Adrenal gland (tissue), 12 donors: ENCODE results near the gene DHRS3. TPM values are rescaled to one million over a fixed set of nuclear protein-coding genes. Genes with fewer than 3 reads are reported as not detected.
"Not testable (repeated sequence)": the region's sequence is repeated elsewhere in the genome, so short reads cannot be mapped to it uniquely, and the experiment has no call there.

Experiments
- DNase-seq, 7 donors: peaks; one replicate each; pipeline ENCODE4 v3.0.0-alpha.2; 2019 to 2020
- H3K27ac ChIP-seq, 5 donors: fragments of 200-600 bp; sonication (generic) in 4 of 5; 1 replicate in 3 of 5; 2 replicates in 2 of 5; pipeline versions ENCODE4 v1.5.1 to v1.8.0; 2016 to 2020; ENCODE audit warnings: mild to moderate bottlenecking in 1 of 5
- H3K27me3 ChIP-seq: fragments of 200-600 bp; 2 replicates; pipeline ENCODE4 v1.8.0; 2021
- H3K36me3 ChIP-seq, 2 donors: fragments of 200-600 bp; replicated peaks in 1 of 2; 1 replicate in 1 of 2; 2 replicates in 1 of 2; pipeline versions ENCODE4 v1.5.1 to v1.8.0; 2018 to 2022
- H3K4me1 ChIP-seq, 2 donors: fragments of 200-600 bp; replicated peaks in 1 of 2; 1 replicate in 1 of 2; 2 replicates in 1 of 2; pipeline versions ENCODE4 v1.5.1 to v1.8.0; 2018 to 2021
- H3K4me3 ChIP-seq, 4 donors: fragments of 200-600 bp; sonication (generic) in 3 of 4; one replicate each; pipeline ENCODE4 v1.5.1; 2016 to 2018
- H3K9me3 ChIP-seq, 3 donors: fragments of 200-600 bp; sonication (generic) in 1 of 3; replicated peaks in 1 of 3; 1 replicate in 2 of 3; 2 replicates in 1 of 3; pipeline versions ENCODE4 v1.5.1 to v1.8.0; 2016 to 2021
- POLR2A ChIP-seq, 2 donors: fragments of 450-650 bp; IDR thresholded peaks; one replicate each; pipeline ENCODE4 v1.6.1; 2017; ENCODE audit warnings: antibody characterized with exemption in 2 of 2, mild to moderate bottlenecking in 2 of 2, moderate library complexity in 1 of 2
- WGBS, 4 donors: extraction: QIAGEN DNeasy Blood & Tissue Kit in 2 of 4; methylation state at CpG; one replicate each; pipeline versions ENCODE4 v1.1.5 to v1.1.7; 2013 to 2017; 5-methylcytosine and 5-hydroxymethylcytosine counted together
- intact Hi-C, 2 donors: fragments of 100-400 bp; cut with DNase I; formaldehyde crosslinking; loops; one replicate each; pipeline versions ENCODE4 v1.14.1 to v1.15.0; 2022 to 2023
- polyA plus RNA-seq, 3 donors: library from polyadenylated mRNA; stranded (reverse); fragments of 200-250 nt in 2 of 3; fragments of 350-450 nt in 1 of 3; fragmentation: Illumina TruSeq in 1 of 3; extraction: RNeasy Lipid Tissue Mini Kit (QIAGEN cat#74804) in 1 of 3; gene quantifications; one replicate each; pipeline ENCODE4 v1.2.3, GENCODE V29; 2013 to 2014
- total RNA-seq, 9 donors: library from RNA; depleted of rRNA in 4 of 9; stranded (reverse); fragments of >200 nt in 4 of 9; fragments of 120-200 nt in 1 of 9; fragmentation: NEBNext Ultra II Directional in 1 of 9; extraction: Animal tissue kit (Norgen Biotek cat#: 25700) in 1 of 9; gene quantifications; one replicate each; pipeline versions ENCODE4 v1.1.0 to v1.2.4, GENCODE V29; 2013 to 2023
- TF ChIP-seq, protein P1 (sequence below), 6 experiments: fragments of 450-650 bp in 4 of 6; fragments of 200-600 bp in 2 of 6; sonication (generic) in 1 of 6; IDR thresholded peaks; 1 replicate in 5 of 6; 2 replicates in 1 of 6; pipeline versions ENCODE4 v1.5.1 to v1.8.0; 2016 to 2021; ENCODE audit warnings: antibody characterized with exemption in 6 of 6, mild to moderate bottlenecking in 2 of 6, moderate library complexity in 1 of 6
- donor health status: healthy with polysubstance abuse.
- donor health status: Bipolar disorder and iron deficiency.
- donor health status: DM: yes; HTN: yes; CAD: no.
- donor health status: DM: no; HTN: no; CAD: no.
- donor health status: DM: no; HTN: no; CAD: no.
- donor health status: DM: yes; HTN: yes; CAD: no.

The DHRS3 gene
- total and polyA plus RNA-seq, 12 donors, result 7.7 to 72.4 (median 41.3) TPM

DNA sequence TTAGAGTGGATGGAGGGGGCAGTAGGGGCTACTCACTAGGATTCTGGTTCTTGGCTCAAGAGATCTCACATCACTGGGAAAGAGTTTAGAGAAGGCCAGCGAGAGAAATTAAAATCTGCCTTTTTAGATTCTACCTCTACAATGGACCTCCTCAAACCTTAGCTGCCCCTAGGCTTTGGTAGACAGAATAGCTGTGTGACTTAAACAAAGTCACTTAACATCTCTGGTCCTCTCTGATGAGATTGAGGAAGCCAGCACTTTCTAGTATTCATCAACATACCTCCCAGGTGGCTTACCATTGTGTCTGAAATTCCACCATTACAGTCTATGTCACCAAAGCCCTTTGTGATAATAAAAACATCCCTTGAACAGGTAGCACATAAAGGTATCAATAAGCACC lies 44.5 kb upstream of the DHRS3 start:
- H3K4me1 ChIP-seq, result no peaks in the 10 kb centered on the region
- no peaks in the 10 kb centered on the region for H3K27me3 ChIP-seq
- no peaks in the 10 kb centered on the region for H3K36me3 ChIP-seq
- H3K4me3 ChIP-seq, result no peak overlapping the region
- no peaks in the 10 kb centered on the region for H3K9me3 ChIP-seq
- intact Hi-C loops, result no loop called here
- 55 to 87% (median 78%) methylated on average over 1 of the region's 1 CpG for WGBS, 4 donors
- TF ChIP-seq, protein P1, sequence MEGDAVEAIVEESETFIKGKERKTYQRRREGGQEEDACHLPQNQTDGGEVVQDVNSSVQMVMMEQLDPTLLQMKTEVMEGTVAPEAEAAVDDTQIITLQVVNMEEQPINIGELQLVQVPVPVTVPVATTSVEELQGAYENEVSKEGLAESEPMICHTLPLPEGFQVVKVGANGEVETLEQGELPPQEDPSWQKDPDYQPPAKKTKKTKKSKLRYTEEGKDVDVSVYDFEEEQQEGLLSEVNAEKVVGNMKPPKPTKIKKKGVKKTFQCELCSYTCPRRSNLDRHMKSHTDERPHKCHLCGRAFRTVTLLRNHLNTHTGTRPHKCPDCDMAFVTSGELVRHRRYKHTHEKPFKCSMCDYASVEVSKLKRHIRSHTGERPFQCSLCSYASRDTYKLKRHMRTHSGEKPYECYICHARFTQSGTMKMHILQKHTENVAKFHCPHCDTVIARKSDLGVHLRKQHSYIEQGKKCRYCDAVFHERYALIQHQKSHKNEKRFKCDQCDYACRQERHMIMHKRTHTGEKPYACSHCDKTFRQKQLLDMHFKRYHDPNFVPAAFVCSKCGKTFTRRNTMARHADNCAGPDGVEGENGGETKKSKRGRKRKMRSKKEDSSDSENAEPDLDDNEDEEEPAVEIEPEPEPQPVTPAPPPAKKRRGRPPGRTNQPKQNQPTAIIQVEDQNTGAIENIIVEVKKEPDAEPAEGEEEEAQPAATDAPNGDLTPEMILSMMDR (IDR thresholded peaks at IDR 0.05), result no peak
- TF ChIP-seq POLR2A (IDR thresholded peaks at IDR 0.05), result no peak
- no peak for DNase-seq
- H3K27ac ChIP-seq, result no peak overlapping the region

DNA sequence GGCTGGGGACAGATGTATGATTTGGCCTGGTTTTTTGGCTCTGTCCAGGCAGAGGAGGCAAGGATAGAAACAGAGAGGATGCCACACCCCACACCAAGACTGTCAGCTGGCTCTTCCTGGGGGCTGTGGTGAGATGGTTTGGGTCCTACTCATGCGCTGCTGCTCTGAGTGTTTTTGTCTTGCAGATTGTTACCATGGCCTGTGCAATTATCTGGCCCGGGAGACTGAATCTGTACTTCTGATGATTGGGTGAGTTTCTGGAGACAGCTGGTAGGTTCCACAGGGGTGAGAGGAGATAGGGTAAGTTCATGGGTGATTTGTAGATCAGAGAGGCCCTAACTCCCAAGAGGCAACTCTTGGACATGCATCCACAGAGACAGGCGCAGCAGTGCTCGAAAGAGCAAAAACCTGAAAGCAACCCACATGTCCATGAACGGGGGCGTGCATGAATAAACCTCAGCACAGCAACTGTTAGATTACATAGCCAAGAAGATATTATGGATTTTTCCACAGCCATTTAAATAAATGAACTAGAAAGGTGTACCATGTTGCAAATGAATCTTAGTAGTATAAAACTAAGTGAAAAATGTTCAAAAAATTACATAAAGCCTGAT lies 43.7 kb upstream of the DHRS3 start:
- Histone ChIP-seq H3K27me3 (no peaks in the 10 kb centered on the region), H3K4me1 (no peaks in the 10 kb centered on the region), H3K27ac (no peak overlapping the region), H3K4me3 (no peak overlapping the region), H3K36me3 (no peaks in the 10 kb centered on the region), H3K9me3 (no peaks in the 10 kb centered on the region)
- intact Hi-C loops, result no loop called here
- no peak for TF ChIP-seq POLR2A (IDR thresholded peaks at IDR 0.05)
- TF ChIP-seq, protein P1 (IDR thresholded peaks at IDR 0.05), result no peak
- WGBS, 4 donors, result 84 to 96% (median 87%) methylated on average over 6 of the region's 6 CpGs
- DNase-seq, result no peak

DNA sequence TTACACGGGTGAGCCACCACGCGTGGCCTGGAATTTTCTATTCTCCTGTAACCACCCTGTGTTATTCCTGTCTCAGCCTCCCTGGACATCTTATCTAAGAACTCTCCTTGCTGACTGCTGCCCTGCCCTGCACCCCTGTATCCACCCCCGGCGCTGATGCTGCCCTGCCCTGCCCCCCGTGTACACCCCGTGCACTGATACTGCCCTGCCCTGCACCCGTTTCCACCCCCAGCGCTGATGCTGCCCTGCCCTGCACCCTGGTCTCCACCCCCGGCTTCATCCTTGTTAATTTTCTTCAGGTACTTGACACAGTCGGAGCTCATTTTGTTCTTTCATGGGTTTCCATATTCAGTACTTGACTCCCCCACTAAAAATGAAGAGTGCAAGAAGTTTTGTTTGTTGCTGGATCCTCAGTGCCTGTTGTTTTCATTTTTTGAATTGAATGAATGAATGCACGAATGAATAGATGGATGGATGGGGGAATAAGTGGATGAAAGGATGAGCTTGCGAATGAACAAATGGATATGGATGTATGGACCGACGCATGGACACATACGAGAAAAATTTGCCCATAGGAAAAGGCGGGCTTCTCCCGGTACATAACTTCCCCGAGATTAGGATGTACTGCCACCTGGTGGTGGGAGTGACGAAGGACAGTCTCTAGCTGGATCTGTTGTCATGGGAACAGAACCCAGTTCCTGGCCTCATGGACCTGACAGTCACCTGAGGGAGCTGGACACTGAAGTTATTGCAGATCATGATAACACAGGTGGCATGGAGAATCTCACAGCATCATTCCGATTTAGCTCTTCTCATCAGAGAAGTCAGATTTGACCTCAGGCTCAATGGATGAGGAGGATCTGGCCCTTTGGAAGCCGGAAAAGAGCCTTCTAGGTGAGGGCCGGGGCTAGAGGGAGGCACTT lies 40.8 kb upstream of the DHRS3 start:
- Histone ChIP-seq H3K36me3 (no peaks in the 10 kb centered on the region), H3K9me3 (no peaks in the 10 kb centered on the region), H3K4me3 (no peak overlapping the region), H3K27ac (no peak overlapping the region), H3K27me3 (no peaks in the 10 kb centered on the region), H3K4me1 (no peaks in the 10 kb centered on the region)
- no peak for TF ChIP-seq POLR2A (IDR thresholded peaks at IDR 0.05)
- TF ChIP-seq, protein P1 (IDR thresholded peaks at IDR 0.05), result peak; percentile 88 to 99 (median 93)
- peak; percentile 72 to 87 (median 74) for DNase-seq
- intact Hi-C loops, result loop anchor here (10.0 kb wide), 2 partner anchors 344 to 384 kb away; no protein-coding TSS in a partner anchor
- 41 to 45% (median 44%) methylated on average over 23 of the region's 23 CpGs for WGBS, 4 donors

DNA sequence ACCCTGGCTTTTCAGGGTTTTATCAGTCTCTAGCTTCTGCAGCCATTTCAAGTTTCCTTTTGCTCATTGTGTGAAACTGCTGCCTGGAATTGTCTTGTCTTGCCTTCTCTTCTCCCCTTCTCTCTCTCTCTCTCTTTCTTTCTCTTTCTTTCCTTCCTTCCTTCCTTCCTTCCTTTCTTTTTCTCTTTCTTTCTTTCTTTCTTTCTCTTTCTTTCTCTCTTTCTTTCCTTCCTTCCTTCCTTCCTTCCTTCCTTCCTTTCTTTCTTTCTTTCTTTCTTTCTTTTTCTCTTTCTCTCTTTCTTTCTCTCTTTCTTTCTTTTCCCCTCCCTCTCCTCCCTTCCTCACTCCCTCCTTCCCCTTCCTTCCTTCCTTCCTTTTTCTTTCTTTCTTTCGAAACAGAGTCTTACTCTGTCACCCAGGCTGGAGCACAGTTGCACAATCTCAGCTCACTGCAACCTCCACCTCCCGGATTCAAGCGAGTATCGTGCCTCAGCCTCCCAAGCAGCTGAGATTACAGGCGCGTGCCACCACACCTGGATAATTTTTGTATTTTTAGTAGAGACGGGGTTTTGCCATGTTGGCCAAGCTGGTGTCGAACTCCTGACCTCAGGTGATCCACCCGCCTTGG lies 40.0 kb upstream of the DHRS3 start:
- not testable (repeated sequence) for H3K36me3 ChIP-seq, H3K9me3 ChIP-seq, DNase-seq, H3K4me1 ChIP-seq, H3K27ac ChIP-seq, H3K4me3 ChIP-seq, H3K27me3 ChIP-seq
- 76 to 87% (median 79%) methylated on average over 9 of the region's 9 CpGs for WGBS, 4 donors
- intact Hi-C loops, result loop anchor here (10.0 kb wide), 2 partner anchors 343 to 383 kb away; no protein-coding TSS in a partner anchor
